ENCODE measurements around the gene CHI3L1. TPM values are rescaled to one million over a fixed set of nuclear protein-coding genes. Genes with fewer than 3 reads are reported as not detected.
"Not testable (repeated sequence)": the region's sequence is repeated elsewhere in the genome, so short reads cannot be mapped to it uniquely, and the experiment has no call there.

The CHI3L1 gene
- total RNA-seq = 1.0 TPM

- Histone ChIP-seq H3K36me3 (ENCODE audit: control insufficient read depth in 3 of 3, insufficient read depth in 3 of 3, low read length in 3 of 3) (no peaks in the 10 kb centered on the region), H3K4me3 (ENCODE audit: low read length in 3 of 3) (no peak within 1 kb of the TSS), H3K4me1 (ENCODE audit: control insufficient read depth in 3 of 3, insufficient read depth in 3 of 3, low read length in 3 of 3) (peaks cover 7 to 14% (median 8%) of the 10 kb centered on the region in 3 donors), H3K9ac (ENCODE audit: low read depth in 1 of 3, low read length in 3 of 3) (peak within 1 kb of the TSS in 1 of 3 donors; percentile 11), H3K27me3 (ENCODE audit: control insufficient read depth in 3 of 3, insufficient read depth in 3 of 3, low read length in 3 of 3) (no peaks in the 10 kb centered on the region), H3K27ac (ENCODE audit: low read depth, low read length) (no peak within 1 kb of the TSS), H3K9me3 (ENCODE audit: control insufficient read depth in 3 of 3, low read length in 3 of 3) (peaks cover 0 to 3% (median 0%) of the 10 kb centered on the region in 3 donors)
Measured at GRCh38 chr1:203186446-203187303, at the start of gene CHI3L1. CHI3L1 (minus strand) TSS chr1:203186704; CDS start chr1:203186623, 81 bp downstream.

- not testable (repeated sequence) for H3K4me1 ChIP-seq (ENCODE audit: control insufficient read depth in 3 of 3, insufficient read depth in 3 of 3, low read length in 3 of 3); H3K36me3 ChIP-seq (ENCODE audit: control insufficient read depth in 3 of 3, insufficient read depth in 3 of 3, low read length in 3 of 3); H3K4me3 ChIP-seq (ENCODE audit: low read length in 3 of 3); H3K9ac ChIP-seq (ENCODE audit: low read depth in 1 of 3, low read length in 3 of 3); H3K27ac ChIP-seq (ENCODE audit: low read depth, low read length); H3K9me3 ChIP-seq (ENCODE audit: control insufficient read depth in 3 of 3, low read length in 3 of 3)
- H3K27me3 ChIP-seq (ENCODE audit: control insufficient read depth in 3 of 3, insufficient read depth in 3 of 3, low read length in 3 of 3) = peaks cover 0 to 11% (median 10%) of the 10 kb centered on the region in 3 donors
Measured at GRCh38 chr1:203234901-203235300, 48.4 kb upstream of the CHI3L1 start.

GRCh38 chr1:203229471-203230135 lies 43.1 kb upstream of the CHI3L1 start, which contains the start of gene CHIT1:
CHIT1 (minus strand) TSS chr1:203229673; CDS start chr1:203229636, 37 bp downstream.
- H3K27ac ChIP-seq (ENCODE audit: low read depth, low read length) = no peak within 1 kb of the TSS
- H3K4me3 ChIP-seq (ENCODE audit: low read length in 3 of 3) = no peak within 1 kb of the TSS
- H3K4me1 ChIP-seq (ENCODE audit: control insufficient read depth in 3 of 3, insufficient read depth in 3 of 3, low read length in 3 of 3) = no peaks in the 10 kb centered on the region
- no peaks in the 10 kb centered on the region for H3K36me3 ChIP-seq (ENCODE audit: control insufficient read depth in 3 of 3, insufficient read depth in 3 of 3, low read length in 3 of 3)
- H3K27me3 ChIP-seq (ENCODE audit: control insufficient read depth in 3 of 3, insufficient read depth in 3 of 3, low read length in 3 of 3) = peaks cover 0 to 16% (median 12%) of the 10 kb centered on the region in 3 donors
- H3K9ac ChIP-seq (ENCODE audit: low read depth in 1 of 3, low read length in 3 of 3) = no peak within 1 kb of the TSS
- no peaks in the 10 kb centered on the region for H3K9me3 ChIP-seq (ENCODE audit: control insufficient read depth in 3 of 3, low read length in 3 of 3)

- no peaks in the 10 kb centered on the region for H3K9me3 ChIP-seq (ENCODE audit: control insufficient read depth in 3 of 3, low read length in 3 of 3)
- peaks cover 0 to 15% (median 12%) of the 10 kb centered on the region in 3 donors for H3K27me3 ChIP-seq (ENCODE audit: control insufficient read depth in 3 of 3, insufficient read depth in 3 of 3, low read length in 3 of 3)
- H3K4me1 ChIP-seq (ENCODE audit: control insufficient read depth in 3 of 3, insufficient read depth in 3 of 3, low read length in 3 of 3) = no peaks in the 10 kb centered on the region
- H3K4me3 ChIP-seq (ENCODE audit: low read length in 3 of 3) = no peak overlapping the region
- H3K27ac ChIP-seq (ENCODE audit: low read depth, low read length) = no peak overlapping the region
- no peaks in the 10 kb centered on the region for H3K36me3 ChIP-seq (ENCODE audit: control insufficient read depth in 3 of 3, insufficient read depth in 3 of 3, low read length in 3 of 3)
- H3K9ac ChIP-seq (ENCODE audit: low read depth in 1 of 3, low read length in 3 of 3) = no peak overlapping the region
Measured at GRCh38 chr1:203228670-203229069, 42.2 kb upstream of the CHI3L1 start.

GRCh38 chr1:203227371-203228083 lies 41.0 kb upstream of the CHI3L1 start:
- no peak overlapping the region for H3K27ac ChIP-seq (ENCODE audit: low read depth, low read length)
- no peaks in the 10 kb centered on the region for H3K36me3 ChIP-seq (ENCODE audit: control insufficient read depth in 3 of 3, insufficient read depth in 3 of 3, low read length in 3 of 3)
- H3K9me3 ChIP-seq (ENCODE audit: control insufficient read depth in 3 of 3, low read length in 3 of 3) = no peaks in the 10 kb centered on the region
- no peak overlapping the region for H3K4me3 ChIP-seq (ENCODE audit: low read length in 3 of 3)
- no peaks in the 10 kb centered on the region for H3K4me1 ChIP-seq (ENCODE audit: control insufficient read depth in 3 of 3, insufficient read depth in 3 of 3, low read length in 3 of 3)
- H3K9ac ChIP-seq (ENCODE audit: low read depth in 1 of 3, low read length in 3 of 3) = no peak overlapping the region
- peaks cover 0 to 19% (median 18%) of the 10 kb centered on the region in 3 donors for H3K27me3 ChIP-seq (ENCODE audit: control insufficient read depth in 3 of 3, insufficient read depth in 3 of 3, low read length in 3 of 3)

GRCh38 chr1:203225071-203225470 lies 38.6 kb upstream of the CHI3L1 start:
- H3K4me1 ChIP-seq (ENCODE audit: control insufficient read depth in 3 of 3, insufficient read depth in 3 of 3, low read length in 3 of 3) = no peaks in the 10 kb centered on the region
- no peaks in the 10 kb centered on the region for H3K36me3 ChIP-seq (ENCODE audit: control insufficient read depth in 3 of 3, insufficient read depth in 3 of 3, low read length in 3 of 3)
- no peak overlapping the region for H3K9ac ChIP-seq (ENCODE audit: low read depth in 1 of 3, low read length in 3 of 3)
- peaks cover 0 to 16% (median 15%) of the 10 kb centered on the region in 3 donors for H3K27me3 ChIP-seq (ENCODE audit: control insufficient read depth in 3 of 3, insufficient read depth in 3 of 3, low read length in 3 of 3)
- H3K27ac ChIP-seq (ENCODE audit: low read depth, low read length) = no peak overlapping the region
- H3K4me3 ChIP-seq (ENCODE audit: low read length in 3 of 3) = no peak overlapping the region
- H3K9me3 ChIP-seq (ENCODE audit: control insufficient read depth in 3 of 3, low read length in 3 of 3) = no peaks in the 10 kb centered on the region

GRCh38 chr1:203223012-203223775 lies 36.7 kb upstream of the CHI3L1 start:
- Histone ChIP-seq H3K9me3 (ENCODE audit: control insufficient read depth in 3 of 3, low read length in 3 of 3) (no peaks in the 10 kb centered on the region), H3K36me3 (ENCODE audit: control insufficient read depth in 3 of 3, insufficient read depth in 3 of 3, low read length in 3 of 3) (no peaks in the 10 kb centered on the region), H3K27ac (ENCODE audit: low read depth, low read length) (no peak overlapping the region), H3K27me3 (ENCODE audit: control insufficient read depth in 3 of 3, insufficient read depth in 3 of 3, low read length in 3 of 3) (peaks cover 0 to 19% (median 12%) of the 10 kb centered on the region in 3 donors), H3K4me1 (ENCODE audit: control insufficient read depth in 3 of 3, insufficient read depth in 3 of 3, low read length in 3 of 3) (no peaks in the 10 kb centered on the region), H3K9ac (ENCODE audit: low read depth in 1 of 3, low read length in 3 of 3) (no peak overlapping the region), H3K4me3 (ENCODE audit: low read length in 3 of 3) (no peak overlapping the region)

GRCh38 chr1:203219934-203220333 lies 33.4 kb upstream of the CHI3L1 start:
- no peak overlapping the region for H3K27ac ChIP-seq (ENCODE audit: low read depth, low read length)
- H3K27me3 ChIP-seq (ENCODE audit: control insufficient read depth in 3 of 3, insufficient read depth in 3 of 3, low read length in 3 of 3) = peaks cover 5 to 18% (median 12%) of the 10 kb centered on the region in 3 donors
- H3K9me3 ChIP-seq (ENCODE audit: control insufficient read depth in 3 of 3, low read length in 3 of 3) = no peaks in the 10 kb centered on the region
- peaks cover 3 to 18% (median 7%) of the 10 kb centered on the region in 3 donors for H3K4me1 ChIP-seq (ENCODE audit: control insufficient read depth in 3 of 3, insufficient read depth in 3 of 3, low read length in 3 of 3)
- H3K36me3 ChIP-seq (ENCODE audit: control insufficient read depth in 3 of 3, insufficient read depth in 3 of 3, low read length in 3 of 3) = no peaks in the 10 kb centered on the region
- H3K4me3 ChIP-seq (ENCODE audit: low read length in 3 of 3) = no peak overlapping the region
- no peak overlapping the region for H3K9ac ChIP-seq (ENCODE audit: low read depth in 1 of 3, low read length in 3 of 3)

- Histone ChIP-seq H3K4me3 (ENCODE audit: low read length in 3 of 3) (no peak overlapping the region), H3K27me3 (ENCODE audit: control insufficient read depth in 3 of 3, insufficient read depth in 3 of 3, low read length in 3 of 3) (peaks cover 5 to 16% (median 12%) of the 10 kb centered on the region in 3 donors), H3K9me3 (ENCODE audit: control insufficient read depth in 3 of 3, low read length in 3 of 3) (no peaks in the 10 kb centered on the region), H3K9ac (ENCODE audit: low read depth in 1 of 3, low read length in 3 of 3) (no peak overlapping the region), H3K36me3 (ENCODE audit: control insufficient read depth in 3 of 3, insufficient read depth in 3 of 3, low read length in 3 of 3) (no peaks in the 10 kb centered on the region), H3K4me1 (ENCODE audit: control insufficient read depth in 3 of 3, insufficient read depth in 3 of 3, low read length in 3 of 3) (peaks cover 3 to 18% (median 7%) of the 10 kb centered on the region in 3 donors), H3K27ac (ENCODE audit: low read depth, low read length) (no peak overlapping the region)
Measured at GRCh38 chr1:203219171-203219570, 32.7 kb upstream of the CHI3L1 start.

All from skeletal muscle tissue (tissue), 4 donors.